Stimulated activated CD8-positive, alpha-beta memory T cell treated with anti-CD3 and anti-CD28 coated beads, Interleukin-7, amount 100 ng/mL, for 48 hours (primary cell): Measurements from ENCODE around the gene LMTK2.
"Not testable (repeated sequence)": the region's sequence is repeated elsewhere in the genome, so short reads cannot be mapped to it uniquely, and the experiment has no call there.

Experiments used
- DNase-seq, 2 donors: peaks; one replicate each; pipeline ENCODE4 v3.0.0-alpha.2; 2020; ENCODE audit warnings: low read depth in 1 of 2; ENCODE audit errors: extremely low read depth in 1 of 2

LMTK2 gene

DNA sequence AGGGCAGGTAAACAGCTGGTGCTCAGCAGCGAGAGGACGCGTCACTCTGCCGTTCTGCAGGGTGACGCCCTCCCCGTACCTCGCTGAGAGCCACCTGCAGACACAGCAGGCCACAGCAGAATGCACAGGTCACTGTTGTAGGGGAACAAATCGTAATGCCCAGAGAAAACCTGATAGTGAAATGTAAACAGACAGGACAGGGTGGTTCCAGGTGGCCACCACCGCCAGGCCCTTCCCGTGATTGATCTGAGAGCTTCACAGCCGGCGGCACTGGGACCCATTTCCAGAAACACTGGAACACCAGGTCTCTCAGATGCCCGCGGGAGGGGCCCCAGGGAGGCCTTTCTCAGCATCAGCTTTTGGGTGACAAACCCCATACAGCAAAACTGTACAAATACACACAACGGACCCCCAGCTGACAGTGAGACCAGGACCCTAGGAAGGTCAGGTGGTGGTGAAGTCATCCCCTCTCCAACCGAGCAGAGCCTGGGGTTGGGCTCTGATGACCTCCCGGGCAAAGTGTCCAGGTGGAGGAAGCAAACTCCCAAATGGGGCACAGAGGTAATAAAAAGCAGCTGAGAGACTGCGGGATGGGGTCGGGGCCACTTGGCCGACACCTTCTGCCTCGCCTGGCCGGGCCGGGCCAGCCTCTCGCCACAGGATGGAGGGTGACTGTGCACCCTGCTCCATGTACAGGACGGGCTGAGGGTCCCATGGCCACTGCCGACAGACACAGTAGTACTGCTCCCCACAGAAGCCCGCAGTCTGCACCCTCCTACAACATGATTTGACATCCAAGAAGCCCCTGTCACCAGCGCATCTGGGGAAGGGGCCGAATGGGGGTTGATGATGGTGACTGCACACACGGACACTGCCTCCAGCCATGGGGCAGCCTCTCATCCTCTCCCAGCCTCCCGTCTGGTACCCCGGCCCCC, 109.2 kb downstream of the LMTK2 start:
- DNase-seq, result no peak

DNA sequence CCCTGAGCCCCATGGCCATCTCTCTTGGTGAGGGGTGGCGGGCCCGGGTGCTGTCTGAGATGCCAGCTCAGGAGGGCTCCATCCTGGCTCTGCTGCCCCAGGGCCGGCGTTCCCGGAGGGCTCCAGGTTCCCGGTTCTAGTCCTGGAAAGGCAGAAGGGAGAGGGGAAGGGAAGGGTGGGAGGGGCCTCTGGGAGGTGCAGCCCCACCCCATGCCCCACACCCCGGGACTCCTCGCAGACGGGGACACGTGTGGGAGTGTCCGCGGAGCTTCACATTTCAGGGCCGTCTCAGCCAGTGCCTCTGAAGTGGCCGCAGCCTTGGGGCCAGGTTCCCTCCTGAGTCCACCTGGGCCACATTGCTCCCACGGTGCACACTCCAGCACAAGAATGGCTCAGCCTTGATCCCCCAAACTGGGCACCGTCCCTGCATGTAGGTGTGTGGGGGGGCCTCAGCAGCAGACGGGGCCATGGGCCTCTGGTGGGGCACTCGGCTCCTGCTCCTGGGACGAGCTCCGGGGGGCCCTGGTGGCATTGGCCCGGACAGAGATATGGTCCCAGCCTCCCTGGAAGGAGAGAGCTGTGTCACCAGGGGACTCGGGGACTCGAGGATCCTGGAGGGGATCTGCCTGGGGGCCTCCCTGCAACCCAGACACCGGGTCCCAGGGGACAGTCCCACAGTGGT, 110.4 kb downstream of the LMTK2 start:
- DNase-seq, result no peak

DNA sequence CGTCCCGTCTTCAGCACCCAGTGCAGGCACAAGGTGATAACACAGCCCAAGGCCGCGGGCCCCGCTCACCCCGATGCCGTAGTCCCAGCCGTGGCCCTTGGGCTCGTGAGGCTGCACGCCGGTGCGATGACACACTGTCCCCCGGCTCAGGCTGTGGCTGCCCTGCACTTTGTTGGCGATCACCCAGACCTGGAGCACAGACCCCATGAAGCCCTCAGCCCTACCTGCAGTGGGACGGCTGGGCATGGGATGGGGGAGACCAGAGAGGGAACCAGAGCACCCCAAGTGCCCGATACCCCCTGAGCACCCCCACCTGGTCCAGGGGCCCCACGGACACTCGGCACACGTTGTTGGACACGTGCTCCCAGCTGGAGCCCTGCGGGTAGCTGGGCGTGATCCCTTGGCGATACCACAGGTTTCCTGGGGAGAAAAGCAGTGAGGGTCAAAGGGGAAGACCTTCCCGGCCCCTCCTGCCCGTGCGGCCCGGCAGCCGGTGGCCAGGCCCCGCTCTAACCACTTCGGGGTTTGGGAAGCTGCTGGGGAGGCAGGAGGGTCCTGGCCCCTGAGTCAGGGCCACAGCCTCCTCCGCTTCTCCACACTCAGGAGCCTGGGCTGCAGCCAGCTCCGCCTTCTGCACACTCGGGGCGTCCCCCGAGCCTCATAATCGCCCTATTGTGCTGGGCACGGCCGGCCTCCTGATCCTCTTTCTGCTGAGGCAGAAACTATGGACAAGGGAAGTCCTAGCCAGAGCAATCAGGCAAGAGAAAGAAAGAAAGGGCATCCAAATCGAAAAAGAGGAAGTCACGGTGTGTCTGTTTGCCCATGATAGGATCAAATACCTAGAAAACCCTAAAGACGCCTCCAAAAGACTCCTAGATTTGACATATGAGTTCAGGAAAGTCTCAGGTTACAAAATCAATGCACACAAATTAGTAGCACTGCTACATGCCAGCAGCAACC, 111.2 kb downstream of the LMTK2 start:
- DNase-seq, result no peak

GRCh38 chr7:98219382-98219781, 112.7 kb downstream of the LMTK2 start:
- DNase-seq, result not testable (repeated sequence)

DNA sequence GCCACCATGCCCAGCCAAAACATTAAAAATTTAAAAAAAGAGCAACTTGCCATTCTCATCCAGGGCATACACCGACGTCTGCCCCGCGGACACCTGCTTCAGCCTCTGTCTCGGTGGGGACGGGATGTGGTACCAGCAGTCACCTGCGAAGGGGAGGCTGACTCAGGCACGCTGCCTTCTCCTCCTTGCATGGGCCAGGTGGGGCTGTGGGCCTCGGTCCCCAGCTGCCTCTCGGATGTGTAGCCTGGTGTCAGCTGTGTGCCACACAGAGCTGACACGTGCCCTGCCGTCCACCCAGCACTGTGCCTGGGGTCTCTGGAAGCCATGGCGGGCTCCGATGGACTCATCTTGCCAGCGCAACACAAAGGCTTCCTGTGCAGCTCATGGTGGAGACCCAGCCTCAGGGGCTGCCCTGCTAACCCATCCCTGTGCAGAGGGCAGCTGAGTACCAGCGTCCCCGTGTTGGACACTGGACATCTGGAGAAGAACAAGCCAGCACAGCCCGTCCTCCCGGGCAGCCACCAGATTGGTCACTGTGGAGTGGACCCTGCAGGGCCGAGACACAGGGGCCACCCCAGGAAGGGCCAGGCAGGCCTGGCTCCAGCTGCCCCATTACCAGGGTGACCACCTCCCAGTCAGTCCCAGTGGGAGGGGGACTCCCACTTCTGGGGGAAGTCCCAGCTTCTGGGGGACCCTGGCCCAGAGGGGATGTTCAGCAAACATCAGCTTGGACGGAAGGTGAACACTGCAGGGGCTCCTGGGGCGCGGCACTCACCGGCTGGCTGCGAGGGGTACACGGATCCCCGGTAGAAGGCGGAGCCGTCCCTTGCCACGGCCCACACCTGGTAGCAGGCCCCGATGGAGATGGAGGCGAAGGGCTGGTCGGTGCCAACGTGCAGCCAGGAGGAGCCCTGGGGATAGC, 115.2 kb downstream of the LMTK2 start:
- DNase-seq, result no peak

DNA sequence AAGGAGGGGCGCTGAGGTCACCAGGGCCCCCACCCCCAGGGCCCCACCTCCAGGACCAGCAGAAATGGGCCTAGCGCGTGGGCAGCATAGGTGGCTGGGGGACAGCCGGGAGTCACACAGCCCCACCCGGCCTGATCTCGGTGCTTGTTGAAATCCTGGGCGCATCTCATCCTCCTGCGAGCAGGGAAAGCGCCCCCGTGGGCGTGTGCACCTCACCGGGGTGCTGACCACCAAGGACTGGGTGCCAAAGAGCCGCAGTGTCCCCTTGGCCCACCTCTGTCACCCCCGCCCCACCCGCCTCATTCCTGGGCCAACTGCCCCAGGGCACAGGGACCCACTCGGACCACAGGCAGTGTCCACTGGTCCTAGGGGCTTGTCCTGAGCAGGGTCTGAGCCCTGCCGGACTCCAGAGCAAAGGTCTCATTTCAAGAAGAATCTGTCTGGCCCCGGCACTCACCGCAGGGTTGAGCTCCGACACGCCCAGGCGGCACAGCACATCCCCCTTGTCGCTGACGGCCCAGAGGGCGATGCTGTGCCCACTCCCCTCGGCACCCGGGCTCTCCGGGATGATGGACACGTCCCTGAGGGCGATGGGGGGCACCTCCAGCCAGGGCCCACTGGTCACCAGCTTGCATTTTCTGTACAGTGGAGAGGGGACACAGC, 116.0 kb downstream of the LMTK2 start:
- no peak for DNase-seq

- no peak for DNase-seq
Measured at GRCh38 chr7:98223351-98223897, 116.8 kb downstream of the LMTK2 start.

DNA sequence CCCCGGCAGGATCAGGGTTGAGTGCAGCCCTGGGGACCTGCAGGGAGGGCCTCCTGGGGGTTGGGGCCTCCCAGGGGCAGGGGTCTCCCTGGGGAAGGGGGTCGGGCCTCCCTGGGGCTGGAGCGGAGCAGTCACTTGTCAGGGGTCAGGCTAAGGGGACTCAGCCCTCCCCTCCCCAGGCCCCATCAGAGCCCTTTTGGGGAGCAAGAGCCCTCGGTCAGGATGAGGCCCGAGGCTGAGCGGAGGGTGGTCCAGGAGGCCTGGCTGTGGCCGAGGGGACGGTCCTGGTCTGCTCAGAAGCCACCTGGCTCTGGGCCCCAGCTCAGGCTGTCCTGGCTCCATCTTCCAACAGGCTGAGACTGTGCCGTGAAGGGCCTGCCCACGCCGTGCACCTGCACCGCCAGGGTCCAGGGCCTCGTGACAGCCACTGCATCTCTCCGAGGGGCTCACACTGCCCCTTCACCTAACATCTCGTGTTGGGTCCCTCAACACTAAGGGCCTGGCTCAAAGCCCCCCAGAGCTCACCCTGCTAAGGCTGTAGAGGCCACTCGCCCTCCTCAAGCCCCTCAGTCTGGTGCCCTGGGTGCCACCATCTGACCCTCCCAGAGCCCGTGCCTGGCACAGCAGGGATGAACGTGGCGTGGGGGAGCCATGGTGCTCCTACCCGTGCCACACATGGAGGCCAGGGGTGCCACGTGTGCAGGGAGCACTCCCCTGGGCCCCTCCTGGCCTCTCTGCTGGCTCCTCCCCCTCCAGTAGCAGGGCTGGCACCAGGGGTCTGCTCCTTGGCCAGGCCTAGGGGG, 117.4 kb downstream of the LMTK2 start:
- no peak for DNase-seq

- no peak for DNase-seq
Measured at GRCh38 chr7:98224701-98225181, 118.1 kb downstream of the LMTK2 start.

DNA sequence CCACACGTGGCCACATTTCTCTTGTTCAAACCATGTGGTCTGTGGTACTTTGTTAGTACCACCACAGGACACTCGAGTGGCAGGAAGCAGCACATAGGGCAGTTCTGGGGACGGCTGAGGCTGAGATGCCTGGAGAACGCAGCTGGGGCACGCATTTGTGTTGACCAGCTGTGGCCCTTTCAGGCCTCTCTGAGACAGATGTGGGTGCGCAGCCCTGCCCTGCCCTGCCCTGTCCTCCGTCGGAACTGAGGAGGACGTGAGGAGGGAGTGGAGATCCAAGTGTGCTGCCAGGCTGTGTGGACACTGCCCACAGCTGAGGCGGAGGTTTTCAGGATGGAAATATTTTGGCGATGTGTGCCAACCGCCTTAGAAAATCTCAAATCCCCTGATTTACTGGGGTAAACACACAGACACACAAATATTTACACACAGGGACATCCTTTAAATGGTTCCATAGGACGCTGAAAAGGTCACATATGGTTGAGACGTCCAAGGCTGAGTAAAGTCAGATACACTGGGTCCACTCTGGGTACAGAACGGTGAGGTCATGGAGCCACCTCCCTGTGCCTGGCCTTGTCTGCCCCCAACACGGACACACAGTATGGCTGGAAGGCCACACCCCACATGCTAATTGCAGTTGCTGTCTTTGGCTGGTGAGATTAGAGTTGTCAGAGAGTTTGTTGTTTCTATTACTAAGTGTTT, 119.4 kb downstream of the LMTK2 start:
- no peak for DNase-seq

GRCh38 chr7:98227939-98228338, 121.3 kb downstream of the LMTK2 start:
- DNase-seq, result no peak

DNA sequence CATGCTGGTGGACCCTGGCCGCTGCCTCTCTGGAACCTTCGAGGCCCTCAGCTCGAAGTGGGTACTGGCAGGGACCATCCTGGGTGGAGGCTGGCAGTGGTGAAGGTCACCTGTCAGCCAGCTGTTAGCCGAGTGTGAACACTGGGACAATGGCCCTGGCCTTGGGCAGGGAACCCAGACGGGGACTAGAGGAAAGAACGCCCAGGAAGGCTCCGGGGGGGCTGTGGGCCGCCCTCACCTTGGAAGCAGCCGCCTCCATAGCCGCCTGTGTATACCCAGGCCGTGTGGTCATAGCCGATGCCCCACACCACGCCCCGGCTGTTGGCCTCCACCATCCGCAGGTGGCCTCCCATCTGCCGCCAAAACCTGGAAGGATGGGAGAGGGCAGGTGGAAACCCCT, 122.1 kb downstream of the LMTK2 start:
- no peak for DNase-seq

DNA sequence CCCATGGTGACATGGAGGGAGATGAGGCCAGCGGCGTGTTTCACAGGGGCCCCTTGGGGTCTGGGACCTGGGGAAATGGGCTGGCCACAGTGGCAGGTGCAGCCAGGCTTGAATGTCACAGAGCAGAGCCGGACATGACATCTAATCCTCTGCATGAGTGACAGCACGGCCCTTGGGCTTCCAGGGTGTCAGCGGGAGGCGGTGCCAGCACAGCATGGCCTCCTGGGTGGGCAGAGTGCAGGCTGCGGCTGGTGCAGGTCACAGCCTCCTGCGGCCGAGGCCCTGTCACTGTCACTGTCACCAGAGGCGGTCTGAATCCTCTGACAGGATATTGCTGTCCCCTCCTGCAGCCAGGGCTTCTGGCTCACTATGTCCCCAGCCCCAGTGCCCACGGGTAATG, 122.8 kb downstream of the LMTK2 start:
- no peak for DNase-seq

- no peak for DNase-seq
Measured at GRCh38 chr7:98229991-98230745, 123.5 kb downstream of the LMTK2 start.

GRCh38 chr7:98230746-98231471, 124.2 kb downstream of the LMTK2 start:
- DNase-seq, result no peak
